ENCODE data around the gene SULT1C2.
"Not testable (repeated sequence)": the region's sequence is repeated elsewhere in the genome, so short reads cannot be mapped to it uniquely, and the experiment has no call there.

SULT1C2 gene

GRCh38 chr2:108288534-108289106, at the start of gene SULT1C2:
TSS of gene SULT1C2 (plus strand) at chr2:108288895. CDS start at chr2:108293668, 4,773 bp downstream.
- peak; percentile 15 for DNase-seq

DNA sequence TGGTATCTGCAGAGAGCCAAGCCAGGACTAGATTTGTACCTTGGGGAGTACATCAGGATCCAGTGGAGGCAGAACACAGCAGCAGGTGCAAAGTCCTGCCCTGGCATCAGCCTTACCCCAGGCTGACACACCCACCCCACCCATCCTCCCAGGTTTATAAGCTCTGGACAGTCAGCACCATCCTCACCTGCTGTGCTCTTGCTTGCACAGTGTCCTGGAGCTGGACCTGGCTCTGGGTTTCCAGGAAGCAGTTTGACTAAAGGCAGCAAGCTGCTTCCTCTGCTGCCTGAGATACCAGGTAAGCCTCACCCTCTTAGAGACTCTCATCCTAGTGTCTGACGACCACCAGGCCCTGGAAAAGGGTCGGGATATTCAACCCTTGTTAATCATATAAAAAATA, 48.9 kb upstream of the SULT1C2 start, which contains the start of gene SULT1C3:
TSS of gene SULT1C3 (plus strand) at position 183 of the 400 bp plus-strand sequence. CDS start 7,227 bp downstream, outside the sequence.
- no peak for DNase-seq

- no peak for DNase-seq
Observed at GRCh38 chr2:108240966-108241365, 47.7 kb upstream of the SULT1C2 start.

DNA sequence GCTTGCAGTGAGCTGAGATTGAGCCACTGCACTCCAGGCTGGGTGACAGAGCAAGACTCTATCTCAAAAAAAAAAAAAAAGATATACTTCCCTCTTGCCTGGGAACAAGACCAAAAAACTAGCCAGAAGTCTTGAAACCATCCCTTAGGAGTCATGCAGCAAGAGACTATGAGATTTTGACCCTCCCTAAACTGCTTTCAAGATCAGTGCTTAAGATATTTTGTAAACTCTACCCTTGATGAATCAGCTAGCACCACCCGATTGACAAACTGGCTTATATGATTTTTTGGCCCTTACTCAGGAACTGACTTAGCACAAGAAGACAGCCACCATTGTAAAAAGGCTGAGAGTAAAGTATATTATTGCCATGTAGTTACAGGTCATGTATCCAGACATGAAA, 45.1 kb upstream of the SULT1C2 start:
- no peak for DNase-seq

- DNase-seq, result no peak
Observed at GRCh38 chr2:108244667-108245414, 43.9 kb upstream of the SULT1C2 start.

GRCh38 chr2:108253106-108253505, 35.6 kb upstream of the SULT1C2 start:
- DNase-seq, result no peak

DNA sequence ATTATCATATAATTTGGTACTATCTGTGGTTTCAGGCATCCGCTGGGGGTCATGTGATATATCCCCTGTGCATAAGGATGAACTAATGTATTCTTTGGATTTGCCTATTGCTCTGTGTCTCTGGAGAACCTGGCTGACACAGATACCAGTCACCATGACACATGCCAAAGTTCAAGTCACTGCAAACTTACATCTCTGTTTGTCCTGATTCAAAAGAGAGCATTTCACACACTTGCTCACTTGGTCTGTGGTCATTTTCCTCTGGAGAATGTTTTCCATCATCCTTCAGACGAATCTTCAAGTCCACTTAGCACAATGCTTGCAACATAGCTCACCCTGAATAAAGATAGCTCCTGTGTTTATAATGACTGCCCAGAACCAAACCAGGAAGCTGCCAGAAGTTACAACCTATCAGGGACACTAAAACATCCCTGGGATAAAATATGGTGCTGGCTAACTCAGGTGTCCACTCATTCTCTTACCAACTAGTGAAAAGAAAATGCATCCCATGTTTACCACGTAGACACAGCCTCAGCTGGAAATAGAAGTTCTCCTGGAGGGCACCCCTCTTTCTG, 30.9 kb upstream of the SULT1C2 start:
- no peak for DNase-seq

DNA sequence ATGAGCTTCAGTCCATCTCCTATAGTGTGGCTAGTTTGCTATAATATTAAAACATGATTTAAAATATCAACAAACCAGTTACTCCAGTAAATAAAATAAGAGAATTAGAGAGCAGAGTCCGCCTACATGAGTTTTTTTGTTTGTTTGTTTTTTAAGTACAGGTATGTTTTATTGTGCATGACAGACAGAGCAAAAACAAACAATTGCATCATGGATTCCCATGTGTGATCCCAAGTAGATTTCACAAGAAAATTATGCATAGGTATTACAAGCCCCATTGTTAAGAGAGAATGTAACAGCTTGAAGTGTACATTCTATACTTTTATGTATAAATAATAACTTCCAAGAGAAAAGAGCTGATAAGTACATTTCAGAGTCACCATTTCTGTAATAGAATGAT, 27.9 kb upstream of the SULT1C2 start:
- DNase-seq, result no peak

DNA sequence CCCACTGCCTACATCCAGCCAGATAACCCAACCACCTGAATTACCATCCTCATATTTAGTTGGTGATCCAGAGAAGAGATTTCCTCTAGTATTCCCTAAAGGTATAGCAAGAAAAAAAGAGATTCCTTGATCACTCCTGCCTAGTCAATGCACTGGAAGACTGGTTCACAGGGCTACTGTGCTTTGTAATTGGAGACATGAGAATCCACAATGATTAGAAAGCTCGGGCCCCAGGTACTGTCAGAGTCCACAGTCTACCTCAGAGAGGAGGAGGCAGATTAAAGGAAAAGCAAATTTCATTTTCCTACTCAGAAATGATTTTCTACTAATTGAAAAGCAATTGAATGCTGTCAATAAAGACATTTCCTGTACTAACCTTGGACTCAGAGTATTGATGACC, 26.7 kb upstream of the SULT1C2 start:
- no peak for DNase-seq

DNA sequence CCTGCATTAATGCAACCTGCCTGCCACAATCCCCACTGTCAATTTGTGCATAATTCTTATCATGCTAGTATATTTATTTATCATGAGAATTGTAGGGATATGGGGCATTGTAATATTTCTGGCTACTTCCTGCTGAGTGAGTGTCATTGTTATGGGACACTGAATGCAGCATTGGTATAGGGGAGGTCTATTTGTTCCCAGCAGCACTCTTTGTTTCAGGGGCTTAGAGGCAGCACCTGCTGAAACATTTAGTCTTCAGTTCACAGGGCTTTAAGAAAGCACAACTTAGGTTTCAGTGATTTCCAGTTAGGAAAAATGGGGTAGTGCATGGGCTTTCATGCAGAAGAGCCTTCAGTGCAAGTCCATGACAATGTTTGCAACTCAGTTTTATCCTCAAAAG, 25.3 kb upstream of the SULT1C2 start:
- DNase-seq, result no peak

- DNase-seq, result no peak
Observed at GRCh38 chr2:108266218-108266617, 22.5 kb upstream of the SULT1C2 start.

GRCh38 chr2:108267101-108267500, 21.6 kb upstream of the SULT1C2 start:
- DNase-seq, result no peak

DNA sequence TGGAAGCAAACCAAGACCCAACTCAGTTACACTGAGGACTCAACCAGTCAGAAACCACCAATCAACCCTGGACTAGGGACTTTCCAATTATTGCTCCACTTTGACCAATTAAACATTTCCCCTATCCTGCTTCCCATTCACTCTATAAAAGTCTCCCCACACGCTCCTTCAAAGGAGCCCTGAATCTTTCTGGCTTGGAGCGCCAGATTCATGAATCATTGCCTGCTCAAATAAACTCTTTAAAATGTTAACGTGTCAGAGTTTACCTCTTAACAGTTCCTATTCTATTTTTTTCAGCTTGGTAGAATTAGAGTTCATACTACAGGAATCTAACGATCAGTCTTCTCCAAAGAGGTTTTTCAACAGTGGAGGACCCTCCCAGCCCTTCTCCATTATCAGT, 20.7 kb upstream of the SULT1C2 start:
- DNase-seq, result no peak

DNA sequence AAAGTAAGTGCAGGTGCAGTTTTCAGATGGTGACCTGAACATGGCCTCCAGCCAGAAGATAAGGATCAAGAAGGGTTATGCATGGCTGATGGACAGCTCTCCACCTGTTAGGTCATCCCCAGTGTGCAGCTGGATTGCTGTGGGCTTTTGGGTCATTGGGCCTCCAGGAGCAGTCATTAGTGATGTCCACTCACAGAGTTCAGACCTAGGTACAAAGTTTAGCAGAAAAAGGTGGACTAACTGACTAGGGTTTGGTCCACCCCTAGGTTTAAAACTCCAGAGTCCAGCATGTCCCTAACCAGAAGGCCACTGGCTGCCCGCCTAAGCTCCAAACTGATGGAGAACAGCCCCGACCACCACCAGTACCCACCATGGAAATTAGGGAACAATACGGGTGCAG, 18.3 kb upstream of the SULT1C2 start:
- DNase-seq, result no peak

DNA sequence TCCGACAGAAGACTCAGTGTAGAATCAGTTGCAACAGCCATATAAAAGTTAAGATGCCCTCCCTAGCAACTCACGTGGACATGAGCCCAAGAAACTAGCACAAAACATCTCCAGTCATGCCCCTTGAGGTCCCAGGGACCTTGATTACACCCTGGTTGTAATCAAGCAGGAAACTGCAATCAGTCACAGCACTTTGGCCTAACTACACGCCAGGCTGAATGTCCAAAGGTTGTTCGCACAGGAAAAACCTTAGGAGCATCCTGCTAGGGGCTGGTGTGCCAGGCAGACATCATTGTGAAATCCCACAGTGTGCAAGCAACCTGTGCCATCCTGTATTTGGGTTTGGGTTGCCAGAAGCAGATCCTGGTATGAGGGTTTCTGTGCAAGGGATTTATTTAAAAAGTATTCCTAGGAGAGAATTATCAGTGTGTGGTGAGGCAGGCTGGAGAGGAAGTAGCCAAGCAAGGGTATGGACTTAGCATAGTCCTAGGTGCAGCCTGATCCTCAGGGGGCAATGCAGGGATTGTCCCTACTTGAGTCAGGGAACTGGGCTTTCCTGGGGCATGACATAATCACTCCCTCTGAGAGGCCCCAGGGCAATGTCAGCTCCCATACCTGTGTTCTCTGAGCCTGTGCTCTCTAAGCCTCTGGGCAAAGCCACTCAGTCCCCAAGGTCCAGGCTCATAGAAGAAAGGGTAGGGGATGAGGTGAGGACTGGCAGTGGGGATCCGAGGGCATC, 17.8 kb upstream of the SULT1C2 start:
- DNase-seq, result no peak

- no peak for DNase-seq
Observed at GRCh38 chr2:108271691-108272253, 16.9 kb upstream of the SULT1C2 start.

GRCh38 chr2:108278631-108279030, 10.1 kb upstream of the SULT1C2 start:
- no peak for DNase-seq

DNA sequence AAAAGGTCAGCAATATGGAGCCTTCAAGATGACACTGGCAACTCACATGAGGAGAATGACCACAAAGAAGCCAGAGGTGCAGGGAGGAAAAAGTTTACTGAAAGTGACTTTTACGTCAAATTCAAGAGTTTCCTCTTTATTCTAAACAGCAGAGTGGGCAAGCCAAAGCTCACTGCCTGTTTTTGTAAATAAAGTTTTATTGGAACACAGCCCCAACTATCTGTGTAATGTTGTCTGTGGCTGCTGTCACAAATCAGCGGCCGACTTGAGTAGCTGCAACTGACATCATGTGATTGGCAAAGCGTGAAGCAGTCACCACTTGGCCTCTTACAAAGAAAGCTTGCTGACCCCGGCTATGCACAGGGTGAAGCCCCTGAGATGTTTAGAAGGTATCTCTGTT, 9.2 kb upstream of the SULT1C2 start:
- no peak for DNase-seq

GRCh38 chr2:108280466-108280865, 8.2 kb upstream of the SULT1C2 start:
- no peak for DNase-seq

DNA sequence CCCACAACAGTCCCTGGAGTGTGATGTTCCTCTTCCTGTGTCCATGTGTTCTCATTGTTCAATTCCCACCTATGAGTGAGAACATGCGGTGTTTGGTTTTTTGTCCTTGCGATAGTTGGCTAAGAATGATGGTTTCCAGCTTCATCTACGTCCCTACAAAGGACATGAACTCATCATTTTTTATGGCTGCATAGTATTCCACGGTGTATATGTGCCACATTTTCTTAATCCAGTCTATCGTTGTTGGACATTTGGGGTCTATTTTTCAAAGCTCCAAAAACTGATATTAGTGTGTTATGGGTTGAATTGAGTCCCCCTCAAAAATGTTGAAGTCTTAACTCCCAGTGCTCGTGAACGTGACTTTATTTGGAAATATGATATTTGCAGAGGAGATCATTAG, 4.1 kb upstream of the SULT1C2 start:
- DNase-seq, result not testable (repeated sequence)

DNA sequence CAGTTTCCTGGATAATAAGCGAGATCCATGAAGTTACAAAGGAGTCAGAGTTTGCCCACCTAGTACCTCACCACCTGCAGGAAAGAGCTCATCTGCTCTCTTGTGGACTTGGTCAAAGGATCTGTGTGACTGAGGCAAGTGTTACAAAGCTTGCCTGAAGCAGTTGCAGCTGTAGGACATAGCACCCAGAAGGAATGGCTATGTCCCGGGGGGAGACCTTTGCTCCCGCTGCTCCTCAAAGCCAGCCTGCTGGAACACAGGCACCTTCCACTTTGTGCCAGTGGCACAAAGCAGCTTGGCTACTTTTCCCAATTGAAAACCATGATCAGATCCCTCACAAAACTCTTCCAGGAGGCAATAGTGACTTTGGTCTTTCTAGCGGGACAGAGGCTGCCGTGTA, 3.1 kb upstream of the SULT1C2 start:
- DNase-seq, result no peak

- no peak for DNase-seq
Observed at GRCh38 chr2:108287169-108287568, 1.5 kb upstream of the SULT1C2 start.

GRCh38 chr2:108293850-108294249, 5.2 kb downstream of the SULT1C2 start:
- no peak for DNase-seq

Data from NCI-H748 treated with DMSO at 0.1 percent for 48 hours (cell line).